GM21529 (cell line): Measurements from ENCODE around the gene NME4.
A peak's percentile ranks its signal among the peaks of the same experiment; 100 is the strongest.
"Not testable (repeated sequence)": the region's sequence is repeated elsewhere in the genome, so short reads cannot be mapped to it uniquely, and the experiment has no call there.

ENCODE experiments used
- ATAC-seq: cut with Tn5 transposase; IDR thresholded peaks from one replicate; pipeline ENCODE4 v1.9.1; 2021; ENCODE audit not compliant: unreplicated experiment

NME4 gene

DNA sequence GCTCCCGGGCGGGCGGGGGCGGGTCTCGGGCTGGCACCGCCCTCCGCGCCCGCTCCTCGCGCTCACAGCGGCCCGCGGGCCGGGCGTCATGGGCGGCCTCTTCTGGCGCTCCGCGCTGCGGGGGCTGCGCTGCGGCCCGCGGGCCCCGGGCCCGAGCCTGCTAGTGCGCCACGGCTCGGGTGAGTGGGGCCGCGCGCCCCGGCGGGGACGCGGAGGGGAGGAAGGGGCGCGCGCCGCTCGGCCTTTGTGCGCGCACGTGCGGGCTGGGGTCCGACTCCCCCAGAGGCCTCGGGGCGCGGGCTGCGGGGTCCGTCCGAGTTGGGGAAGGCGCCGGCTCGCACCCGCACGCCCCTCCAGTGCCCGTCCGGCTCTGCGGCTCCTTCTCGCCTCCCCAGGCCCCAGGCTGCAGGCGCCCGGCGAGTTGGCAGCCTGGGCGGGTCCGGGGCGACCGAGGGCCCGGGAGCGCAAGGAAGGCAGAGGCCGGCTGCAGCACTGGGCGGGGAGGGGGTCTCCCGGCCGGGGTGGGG lies at the start of gene NME4:
NME4 (plus strand) TSS at position 65 of the 527 bp plus-strand sequence; CDS start at position 89, 24 bp downstream.
- no peak for ATAC-seq

DNA sequence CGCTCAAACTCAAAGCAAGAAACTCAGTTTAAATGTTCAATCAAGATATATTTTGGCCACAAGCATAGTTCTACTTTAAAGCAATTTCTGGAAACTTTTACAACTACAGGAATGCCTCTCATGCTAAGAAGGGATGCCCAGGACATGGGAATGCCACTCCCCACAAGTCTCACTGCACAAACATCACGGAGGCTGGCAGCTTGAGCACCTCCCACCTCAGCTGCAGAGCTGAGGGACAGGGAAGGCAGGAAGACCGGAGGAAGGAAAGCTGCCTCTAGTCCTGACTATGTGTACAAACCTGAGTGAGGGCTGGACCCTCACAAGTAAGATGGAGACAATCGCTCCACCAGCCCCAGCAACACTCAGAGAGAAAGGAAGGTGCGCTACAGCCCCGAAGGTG lies 49.8 kb upstream of the NME4 start:
- ATAC-seq = no peak

DNA sequence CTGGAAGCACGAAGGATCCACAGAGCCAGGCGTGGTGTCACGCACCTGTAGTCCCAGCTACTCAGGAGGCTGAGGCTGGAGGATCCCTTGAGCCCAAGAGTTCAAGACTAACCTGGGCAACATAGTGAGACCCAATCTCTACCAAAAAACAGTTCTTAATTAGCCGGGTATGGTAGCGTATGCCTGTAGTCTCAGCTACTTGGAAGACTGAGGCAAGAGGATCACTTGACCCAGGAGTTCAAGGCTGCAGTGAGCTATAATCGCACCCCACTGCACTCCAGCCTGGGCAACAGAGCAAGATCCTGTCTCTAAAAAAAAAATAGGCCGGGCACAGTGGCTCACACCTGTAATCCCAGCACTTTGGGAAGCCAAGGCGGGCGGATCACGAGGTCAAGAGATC lies 48.5 kb upstream of the NME4 start:
- not testable (repeated sequence) for ATAC-seq

DNA sequence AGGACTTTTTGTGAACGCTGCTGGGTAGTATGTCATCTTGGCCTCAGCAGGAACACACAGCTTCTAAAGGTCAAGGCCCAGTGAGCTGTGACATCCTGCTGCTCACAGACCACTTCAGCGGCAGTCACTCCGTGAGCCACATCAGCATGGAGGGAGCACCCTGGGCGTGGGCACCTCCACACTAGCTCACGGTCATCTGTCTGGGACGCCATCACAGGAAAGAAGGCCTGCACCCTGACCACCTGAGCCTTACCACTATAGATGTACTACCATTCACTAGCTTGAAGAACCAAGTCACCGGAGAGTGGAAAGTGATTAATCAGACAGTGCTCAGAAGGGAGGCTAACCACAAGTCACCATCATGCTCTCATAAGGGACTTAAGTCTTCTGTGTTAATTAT lies 47.8 kb upstream of the NME4 start:
- no peak for ATAC-seq

DNA sequence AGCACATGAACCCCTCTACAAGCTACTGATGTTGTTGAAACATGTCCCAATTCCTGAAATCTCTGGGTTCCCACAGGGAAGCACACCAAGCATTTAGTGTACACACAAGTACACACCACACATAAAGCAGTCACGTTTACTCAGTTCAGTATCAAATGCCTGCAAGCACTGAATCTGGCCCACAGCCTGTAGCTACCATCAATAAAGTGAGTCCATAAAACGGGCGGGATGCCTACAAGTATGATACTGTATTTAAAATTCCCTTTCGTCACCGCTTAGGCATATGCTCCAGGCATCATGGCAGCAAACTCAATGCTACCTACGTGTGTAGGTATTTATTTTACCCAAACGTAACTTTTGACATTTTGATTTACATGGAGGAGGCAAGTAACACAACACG lies 46.8 kb upstream of the NME4 start:
- no peak for ATAC-seq

DNA sequence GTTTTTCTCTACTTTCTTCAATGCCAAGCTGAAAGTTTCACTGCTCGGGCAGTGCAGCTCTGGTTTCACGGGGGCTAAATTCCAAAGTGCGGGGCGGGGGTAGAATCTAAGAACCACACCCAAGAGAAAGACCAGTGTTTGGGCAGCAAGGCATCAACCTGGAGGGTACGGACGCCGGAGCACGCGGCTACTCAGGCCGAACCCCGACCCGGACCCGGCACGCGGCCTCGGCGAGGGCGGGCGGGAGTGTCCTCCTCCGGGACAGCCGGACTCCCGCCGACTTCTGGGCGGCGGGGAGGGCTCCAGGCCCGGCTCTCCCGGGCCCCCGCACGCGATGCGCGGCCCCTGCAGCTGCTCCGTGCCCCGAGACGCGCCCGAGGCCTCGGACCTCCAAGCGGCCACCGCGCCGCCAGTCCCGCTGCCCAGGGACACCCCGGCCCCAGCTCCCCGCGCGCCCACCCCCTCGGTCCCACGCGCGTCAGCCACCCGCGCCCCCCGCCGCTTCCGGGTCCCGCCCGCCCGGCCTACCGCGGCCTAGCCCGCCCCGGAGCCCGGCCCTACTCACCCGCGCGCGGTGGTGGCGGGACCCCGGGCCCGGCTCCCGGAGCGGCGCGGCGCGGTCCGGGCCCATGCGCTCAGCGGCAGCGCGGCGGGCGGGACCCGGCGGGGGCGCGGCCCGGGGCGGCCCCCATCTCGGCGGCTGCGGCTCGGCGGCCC lies 45.0 kb upstream of the NME4 start:
- ATAC-seq = peak; percentile 16

DNA sequence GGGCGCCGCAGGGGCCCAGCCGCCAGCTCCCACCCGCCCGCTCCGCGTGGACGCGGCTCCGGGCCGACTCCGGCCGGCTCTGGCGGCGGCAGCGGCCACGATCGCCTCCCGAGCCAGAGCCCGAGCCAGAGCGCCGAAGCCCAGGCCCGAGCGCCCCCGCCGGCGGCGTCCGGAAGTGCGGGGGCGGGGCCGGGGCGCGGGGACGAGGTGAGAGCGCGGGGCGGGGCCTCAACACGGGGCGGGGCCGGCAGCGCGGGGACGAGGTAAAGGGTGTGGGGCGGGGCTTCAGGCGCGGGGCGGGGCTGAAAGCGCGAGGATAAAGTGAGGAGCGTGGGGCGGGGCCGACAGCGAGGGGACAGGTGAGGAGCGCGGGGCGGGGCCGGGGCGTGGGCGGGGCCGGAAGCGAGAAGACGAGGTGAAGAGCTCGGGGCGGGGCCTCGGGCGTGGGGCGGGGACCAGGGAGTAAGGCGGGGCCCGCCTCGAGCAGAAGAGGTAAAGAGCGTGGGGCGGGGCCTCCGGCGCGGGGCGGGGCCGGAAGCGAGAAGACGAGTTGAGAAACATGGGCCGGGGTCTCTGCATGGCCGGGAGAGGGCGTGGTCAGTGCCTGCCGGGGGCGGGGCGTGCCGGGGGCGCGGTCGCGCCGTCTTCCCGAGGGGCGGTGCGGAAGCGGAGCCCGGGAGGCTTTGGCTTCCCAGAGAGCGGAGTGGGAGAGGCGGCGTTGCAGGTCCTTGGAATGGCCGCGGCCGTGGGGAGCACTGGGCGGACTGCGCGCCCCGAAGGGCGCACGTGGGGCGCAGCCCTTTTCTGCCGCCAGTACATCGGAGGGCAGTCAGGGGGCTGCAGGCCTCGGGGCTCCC lies 44.2 kb upstream of the NME4 start, which contains the start of gene AXIN1:
AXIN1 (minus strand) TSS at position 177 of the 857 bp plus-strand sequence. CDS start 5,698 bp downstream, outside the sequence.
- ATAC-seq = peak; percentile 53

DNA sequence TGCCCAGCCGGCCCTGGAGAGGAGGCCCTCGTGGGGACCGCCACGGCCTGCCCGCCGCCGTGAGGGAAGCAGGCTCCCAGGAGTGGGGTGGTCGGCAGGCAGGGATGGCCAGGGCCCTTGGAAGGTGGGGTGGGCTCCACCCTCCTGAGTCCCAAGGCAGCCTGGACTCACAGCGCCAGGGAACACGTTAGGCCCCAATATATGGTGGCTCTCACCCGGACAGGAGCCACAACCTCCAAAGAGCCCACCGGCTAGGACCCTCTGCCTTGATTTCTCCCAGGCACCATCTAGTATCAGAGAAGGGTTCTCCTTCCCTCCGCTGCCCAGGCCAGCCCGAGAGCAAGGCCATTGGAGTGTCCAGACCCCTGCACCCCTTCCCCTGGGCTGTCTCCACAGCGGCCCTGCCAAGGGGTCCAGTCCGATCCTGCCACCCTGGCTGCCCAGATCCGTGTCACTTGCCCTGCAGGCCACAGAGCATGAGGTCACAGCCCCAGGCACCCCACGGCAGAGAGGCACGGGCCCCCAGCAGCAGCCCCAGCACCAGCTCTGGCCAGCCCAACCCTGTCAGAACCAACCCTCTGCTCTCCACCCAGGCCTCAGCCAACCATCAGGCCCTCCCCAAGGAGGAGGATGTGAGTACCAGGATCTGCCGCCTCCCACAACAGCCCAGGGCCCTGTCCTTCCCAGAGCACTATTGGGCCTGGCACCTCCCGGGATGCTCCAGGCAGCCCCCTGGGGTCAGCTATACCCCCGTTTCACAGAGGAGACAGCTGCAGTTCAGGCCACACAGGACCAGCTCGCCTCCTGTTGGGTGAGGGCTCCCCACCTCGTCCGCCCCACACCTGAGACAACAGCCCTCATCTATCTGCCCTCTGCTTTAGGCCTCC lies 43.4 kb upstream of the NME4 start:
- ATAC-seq = no peak

DNA sequence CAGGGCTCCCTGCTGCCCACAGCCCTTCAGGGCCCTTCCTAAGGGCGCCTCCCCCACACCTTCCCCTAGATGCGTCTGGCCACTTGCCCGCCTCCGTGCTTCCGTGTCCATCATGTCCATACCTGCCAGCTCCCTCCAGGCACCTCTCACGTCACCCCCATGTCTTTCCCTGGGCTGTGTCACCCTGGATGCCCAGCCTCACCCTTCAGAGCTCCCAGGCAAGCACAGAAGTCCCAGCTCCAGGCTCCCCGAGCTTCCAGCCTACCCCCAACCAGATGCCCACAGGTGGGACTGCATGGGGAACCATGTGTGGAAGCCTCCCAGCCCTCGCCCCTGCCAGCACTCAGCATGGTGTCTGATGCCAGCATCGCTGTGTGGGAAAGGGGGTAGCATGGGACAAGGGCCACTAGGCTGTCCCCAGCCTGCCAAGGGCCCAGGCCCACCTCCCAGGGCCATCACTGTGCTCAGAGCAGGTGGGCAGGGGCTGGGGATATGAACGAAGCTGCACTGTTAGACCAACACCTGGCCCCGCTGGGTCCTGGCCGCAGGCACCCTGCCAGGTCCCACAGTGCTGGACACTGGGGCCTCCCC lies 42.6 kb upstream of the NME4 start:
- no peak for ATAC-seq

DNA sequence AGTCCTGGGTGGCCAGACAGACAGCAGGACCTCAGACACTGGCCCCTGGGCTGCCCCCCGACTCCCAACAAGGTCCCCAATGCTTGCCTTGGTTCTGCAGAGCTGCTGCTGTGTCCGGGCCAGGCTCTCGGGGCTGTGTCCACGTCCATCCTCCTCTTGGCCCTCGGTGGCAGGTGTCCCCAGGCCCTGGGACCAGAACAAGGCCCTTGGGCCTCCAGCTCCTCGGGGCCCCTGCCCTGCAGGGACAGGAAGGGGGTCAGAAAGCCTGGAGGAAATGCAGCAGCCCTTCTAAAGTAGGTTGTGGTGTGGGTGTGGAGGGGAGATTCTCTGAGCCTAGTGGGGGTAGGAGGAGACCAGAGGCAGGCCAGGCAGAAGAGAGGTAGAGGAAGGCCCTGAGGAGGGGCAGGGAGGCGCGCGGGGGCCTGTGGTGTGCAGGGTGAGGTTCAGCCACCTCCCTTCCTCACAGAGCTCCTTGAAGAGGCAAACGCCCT lies 42.0 kb upstream of the NME4 start:
- ATAC-seq = no peak

DNA sequence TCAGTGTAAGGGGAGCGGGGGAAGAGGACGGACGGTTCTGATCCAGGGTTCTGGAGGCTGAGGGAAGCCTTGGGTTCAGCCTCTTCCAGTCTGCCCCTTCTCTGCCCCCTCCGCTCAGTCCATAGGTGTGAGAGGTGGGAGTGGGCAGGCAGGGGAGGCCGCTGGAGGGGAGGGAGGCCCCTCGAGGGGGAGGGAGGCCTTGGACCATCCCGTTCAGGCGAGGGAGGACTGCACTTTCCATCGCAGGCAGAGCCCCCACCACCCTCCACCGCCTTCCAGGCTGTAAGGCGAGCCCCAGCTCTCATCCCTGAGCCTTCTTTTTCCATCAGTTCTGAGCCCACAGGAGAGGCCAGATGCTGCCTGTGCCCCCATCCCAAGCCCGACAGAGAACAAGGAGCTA lies 40.3 kb upstream of the NME4 start:
- ATAC-seq = no peak

DNA sequence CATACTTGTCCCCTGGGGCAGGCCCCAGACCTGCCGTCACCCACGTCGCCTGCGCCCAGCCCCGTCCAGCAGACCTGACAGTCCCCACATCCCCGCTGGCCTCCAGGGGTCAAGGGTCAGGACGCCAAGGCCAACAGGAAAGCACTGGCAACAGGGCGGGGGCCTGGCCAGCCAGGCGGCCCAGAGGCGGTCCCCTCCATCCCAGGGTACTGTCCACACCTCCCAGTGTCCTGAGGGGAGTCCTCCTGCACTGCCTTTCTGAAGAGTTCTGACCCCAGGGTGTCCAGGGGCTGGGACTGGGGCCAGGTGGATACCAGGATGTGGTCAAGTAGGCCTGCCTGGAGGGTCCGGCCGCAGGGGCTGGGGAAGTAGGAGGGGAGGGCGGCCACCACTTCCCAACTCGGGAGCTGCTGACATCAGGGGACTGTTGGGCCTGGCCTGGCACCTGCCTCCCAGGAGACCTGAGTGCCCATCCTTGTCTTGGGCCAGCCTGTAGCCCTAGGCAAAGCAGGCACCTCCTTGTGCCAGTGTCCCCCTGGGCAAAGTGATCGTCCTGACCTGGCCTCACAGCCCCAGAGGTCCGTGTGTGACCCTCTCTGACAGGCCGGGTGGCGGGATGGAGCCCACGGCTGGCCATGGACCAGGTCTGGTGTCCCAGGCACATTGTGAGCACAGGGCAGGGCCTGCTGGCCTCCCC lies 37.8 kb upstream of the NME4 start:
- no peak for ATAC-seq

DNA sequence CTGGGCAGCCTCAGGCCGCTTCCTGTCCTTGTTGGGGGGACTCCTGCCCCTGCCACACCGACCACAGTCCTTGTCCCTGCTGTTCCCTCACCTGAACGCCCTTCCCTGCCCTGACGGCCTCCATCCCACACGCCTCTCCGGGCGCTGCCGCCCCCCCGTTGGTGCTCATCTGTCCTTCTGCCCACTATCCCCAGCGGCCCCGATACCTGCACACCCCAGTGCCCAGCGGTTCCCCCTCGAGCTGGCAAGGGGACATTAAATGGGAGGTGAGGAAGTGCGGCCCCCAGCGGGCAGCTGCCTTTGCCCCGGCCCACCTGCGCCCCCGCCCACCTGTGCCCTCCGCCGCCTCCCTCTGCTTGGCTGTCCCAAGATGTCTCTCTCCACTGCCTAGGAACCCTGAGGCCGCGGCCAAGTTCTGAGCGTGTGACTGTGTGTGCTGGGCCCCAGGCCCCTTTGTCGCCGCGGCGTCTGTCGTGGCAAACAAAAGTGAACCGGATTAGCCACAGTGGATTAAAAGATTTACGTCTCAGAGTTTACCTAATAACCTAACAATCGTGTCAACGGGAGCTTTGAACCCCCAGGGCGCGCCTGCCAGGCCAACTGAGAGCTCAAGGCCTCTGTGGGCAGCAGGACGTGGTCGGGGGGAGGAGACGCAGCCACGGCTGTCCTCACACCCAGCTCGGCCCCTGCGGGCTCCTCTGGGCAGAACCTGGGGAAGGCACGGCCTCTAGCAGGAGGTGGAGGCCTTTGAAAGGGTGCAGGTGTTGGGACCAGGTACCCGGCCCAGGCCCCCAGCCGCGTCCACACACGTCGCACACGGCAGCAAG lies 36.9 kb upstream of the NME4 start:
- ATAC-seq = no peak

DNA sequence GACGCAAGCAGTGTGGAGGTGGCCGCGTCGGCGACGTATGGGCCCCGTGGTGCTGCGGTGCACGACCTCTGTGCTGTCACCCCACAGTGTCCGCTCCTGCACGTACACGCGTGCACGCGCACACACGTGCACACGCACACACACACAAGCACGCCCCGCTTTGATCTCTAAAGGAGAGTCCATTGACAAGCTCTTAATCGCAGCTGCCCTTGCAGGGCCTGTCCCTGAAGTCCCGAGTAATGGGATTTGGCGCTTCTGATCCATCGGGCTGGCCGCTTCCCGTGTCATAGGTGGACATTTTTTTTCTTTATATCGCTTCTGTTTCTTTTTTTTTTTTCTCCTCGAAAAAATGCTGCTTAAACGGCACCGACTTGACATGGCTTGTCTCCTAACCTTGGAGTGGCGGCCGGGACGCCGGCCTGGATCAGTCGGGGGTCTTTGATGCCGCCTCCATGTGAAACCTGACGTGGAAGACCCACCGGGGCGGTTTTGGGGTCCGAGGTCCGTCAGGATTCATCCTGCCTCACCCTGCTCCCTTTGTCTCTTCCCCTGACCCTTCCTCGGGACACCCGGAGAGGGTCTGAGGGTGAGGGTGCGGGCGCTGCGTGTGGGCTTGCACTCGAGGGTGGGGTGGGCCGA lies 36.2 kb upstream of the NME4 start:
- ATAC-seq = no peak

DNA sequence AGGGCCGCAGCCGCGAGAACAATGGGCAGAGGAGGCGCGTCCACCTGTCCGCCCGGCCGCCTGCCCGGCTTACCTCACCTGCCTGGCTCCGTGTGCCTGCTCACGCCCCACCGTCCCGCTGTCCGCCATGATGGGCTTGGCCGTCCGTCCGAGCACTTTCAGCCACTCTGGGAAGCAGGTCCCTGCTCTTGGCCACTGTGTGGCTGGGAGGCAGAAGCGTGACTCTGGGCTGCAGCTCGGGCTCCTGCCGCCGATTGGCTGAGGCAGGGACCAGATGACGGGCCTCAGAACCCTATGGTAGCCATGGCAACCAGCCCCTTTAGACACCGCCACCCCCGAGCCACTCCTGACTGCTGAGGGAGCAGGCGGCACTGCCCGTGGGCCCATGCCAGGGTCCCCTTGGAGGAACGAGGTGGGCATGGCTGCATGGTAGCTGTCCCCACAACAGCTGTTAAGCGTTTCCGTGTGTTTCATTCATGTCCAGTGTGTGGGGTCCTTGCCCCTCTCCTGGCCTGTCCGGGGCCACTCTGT lies 35.6 kb upstream of the NME4 start:
- ATAC-seq = no peak

DNA sequence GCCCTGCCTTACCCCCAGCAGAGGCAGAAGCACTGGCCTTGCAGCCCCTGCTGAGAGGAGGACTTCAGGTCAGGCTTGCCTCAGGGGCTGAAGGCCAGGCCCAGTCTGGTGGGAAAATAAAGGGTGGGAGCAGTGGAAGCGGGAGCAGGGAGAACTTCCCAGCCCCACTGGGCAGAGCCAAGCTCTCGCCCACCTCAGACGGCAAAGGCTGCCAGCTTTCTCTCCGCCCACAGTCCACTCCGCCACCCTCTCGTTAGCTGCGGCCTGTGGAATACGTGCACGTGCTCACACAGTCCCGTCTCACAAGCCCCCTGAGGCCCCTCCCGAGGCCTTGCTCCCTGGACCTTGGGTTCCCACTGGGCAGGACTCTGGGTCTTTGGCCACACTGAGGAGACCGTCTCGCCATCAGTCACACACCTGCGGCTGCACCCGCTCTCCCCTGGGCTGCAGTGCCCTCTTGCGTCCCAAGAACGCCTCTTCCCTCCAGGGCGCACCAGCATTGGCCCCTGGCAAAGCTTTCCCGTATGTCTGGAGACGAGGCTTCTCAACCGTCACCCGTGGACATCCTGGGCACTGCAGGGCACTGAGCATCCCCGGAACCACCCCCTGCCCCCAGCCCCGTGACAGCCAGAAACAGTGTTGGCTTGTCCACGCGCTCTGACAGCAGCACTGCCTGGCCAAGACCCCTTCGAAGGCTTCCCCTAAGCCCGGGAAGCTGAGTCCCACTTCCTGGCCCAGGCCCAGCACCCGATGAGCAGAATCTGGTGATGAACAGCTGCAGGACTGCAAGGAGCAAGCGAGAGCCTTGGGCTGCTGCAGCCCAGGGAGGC lies 34.9 kb upstream of the NME4 start:
- peak; percentile 67 for ATAC-seq

DNA sequence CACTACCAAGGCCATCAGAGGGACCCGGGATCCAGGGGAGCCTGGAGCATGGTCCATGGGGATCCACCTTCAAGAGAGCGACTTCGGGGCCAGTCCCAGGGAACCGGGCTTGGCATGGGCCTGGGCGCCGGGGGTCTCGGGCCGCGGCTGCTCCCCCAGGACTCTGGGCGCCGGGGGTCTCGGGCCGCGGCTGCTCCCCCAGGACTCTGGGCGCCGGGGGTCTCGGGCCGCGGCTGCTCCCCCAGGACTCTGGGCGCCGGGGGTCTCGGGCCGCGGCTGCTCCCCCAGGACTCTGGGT lies 34.3 kb upstream of the NME4 start:
- ATAC-seq = not testable (repeated sequence)
